GM13977 (cell line): ENCODE measurements around the gene THBS4.

Experiments used
- DNase-seq: peaks from one replicate; pipeline ENCODE4 v3.0.0; 2012; ENCODE audit warnings: low spot score
- in situ Hi-C: fragments of 300-500 bp; cut with MboI; formaldehyde crosslinking; loops from one replicate; pipeline ENCODE4 v1.12.0; 2022; ENCODE audit warnings: low sequenced_read_pairs, low pct_unique_long_range_greater_than_20kb, mixed read lengths, inconsistent platforms; ENCODE audit not compliant: unreplicated experiment
- TF ChIP-seq, protein P1 (sequence below): IDR thresholded peaks from 2 replicates; pipeline ENCODE4 v1.5.1; 2012; ENCODE audit warnings: mild to moderate bottlenecking, control low read depth; ENCODE audit not compliant: insufficient read depth; ENCODE audit errors: extremely low read depth, missing control alignments

The THBS4 gene

DNA sequence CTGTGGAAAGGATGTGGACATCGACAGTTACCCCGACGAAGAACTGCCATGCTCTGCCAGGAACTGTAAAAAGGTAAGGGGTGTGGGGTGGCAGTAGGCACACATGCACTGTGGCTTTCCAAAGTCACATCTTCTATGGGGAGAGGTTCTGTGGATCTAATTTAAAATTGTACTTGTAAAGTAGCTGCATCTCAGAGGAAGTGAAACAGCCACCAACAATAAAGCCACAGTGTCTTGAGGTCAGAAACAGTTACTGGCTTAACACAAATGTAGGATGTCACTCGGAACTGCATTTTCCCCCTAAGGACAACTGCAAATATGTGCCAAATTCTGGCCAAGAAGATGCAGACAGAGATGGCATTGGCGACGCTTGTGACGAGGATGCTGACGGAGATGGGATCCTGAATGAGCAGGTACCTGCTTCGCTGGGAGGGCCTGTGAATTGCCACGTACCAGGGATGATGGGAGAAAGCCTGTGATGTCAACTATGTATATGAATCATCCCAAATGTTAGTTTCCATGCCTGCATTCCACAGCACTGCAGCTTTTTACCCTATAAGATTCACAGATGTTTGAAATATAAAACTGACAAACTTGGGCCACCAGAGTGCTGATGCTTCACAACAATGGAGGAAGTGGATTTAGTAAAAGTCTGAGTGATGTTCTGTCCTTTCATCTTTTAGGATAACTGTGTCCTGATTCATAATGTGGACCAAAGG lies 35.3 kb downstream of the THBS4 start:
- in situ Hi-C loops = no loop called here
- DNase-seq = no peak
- TF ChIP-seq, protein P1, sequence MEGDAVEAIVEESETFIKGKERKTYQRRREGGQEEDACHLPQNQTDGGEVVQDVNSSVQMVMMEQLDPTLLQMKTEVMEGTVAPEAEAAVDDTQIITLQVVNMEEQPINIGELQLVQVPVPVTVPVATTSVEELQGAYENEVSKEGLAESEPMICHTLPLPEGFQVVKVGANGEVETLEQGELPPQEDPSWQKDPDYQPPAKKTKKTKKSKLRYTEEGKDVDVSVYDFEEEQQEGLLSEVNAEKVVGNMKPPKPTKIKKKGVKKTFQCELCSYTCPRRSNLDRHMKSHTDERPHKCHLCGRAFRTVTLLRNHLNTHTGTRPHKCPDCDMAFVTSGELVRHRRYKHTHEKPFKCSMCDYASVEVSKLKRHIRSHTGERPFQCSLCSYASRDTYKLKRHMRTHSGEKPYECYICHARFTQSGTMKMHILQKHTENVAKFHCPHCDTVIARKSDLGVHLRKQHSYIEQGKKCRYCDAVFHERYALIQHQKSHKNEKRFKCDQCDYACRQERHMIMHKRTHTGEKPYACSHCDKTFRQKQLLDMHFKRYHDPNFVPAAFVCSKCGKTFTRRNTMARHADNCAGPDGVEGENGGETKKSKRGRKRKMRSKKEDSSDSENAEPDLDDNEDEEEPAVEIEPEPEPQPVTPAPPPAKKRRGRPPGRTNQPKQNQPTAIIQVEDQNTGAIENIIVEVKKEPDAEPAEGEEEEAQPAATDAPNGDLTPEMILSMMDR = no peak

DNA sequence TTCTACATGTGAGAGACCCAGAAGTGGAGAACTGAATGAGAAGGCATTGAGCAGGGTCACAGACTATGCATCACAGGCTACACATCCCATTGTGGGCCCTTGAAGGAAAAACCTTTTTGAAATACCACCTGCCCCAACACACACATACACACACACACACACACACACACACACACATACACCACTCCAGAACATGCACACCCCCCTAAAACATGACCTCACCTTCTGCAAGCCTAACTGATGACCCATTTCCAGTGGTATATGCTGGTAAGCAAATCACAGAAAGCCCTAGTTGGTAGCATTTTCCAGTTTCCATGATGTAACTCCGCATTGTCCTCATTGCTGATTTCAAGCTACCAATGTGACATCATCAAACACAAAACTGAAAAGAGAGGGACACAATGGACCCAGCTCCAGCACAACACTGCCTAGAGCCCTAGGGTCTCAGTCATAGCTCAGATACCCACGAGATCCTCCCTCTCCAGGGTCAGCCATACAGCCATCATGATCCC lies 36.4 kb downstream of the THBS4 start:
- DNase-seq = no peak
- in situ Hi-C loops = no loop called here
- TF ChIP-seq, protein P1 = no peak

DNA sequence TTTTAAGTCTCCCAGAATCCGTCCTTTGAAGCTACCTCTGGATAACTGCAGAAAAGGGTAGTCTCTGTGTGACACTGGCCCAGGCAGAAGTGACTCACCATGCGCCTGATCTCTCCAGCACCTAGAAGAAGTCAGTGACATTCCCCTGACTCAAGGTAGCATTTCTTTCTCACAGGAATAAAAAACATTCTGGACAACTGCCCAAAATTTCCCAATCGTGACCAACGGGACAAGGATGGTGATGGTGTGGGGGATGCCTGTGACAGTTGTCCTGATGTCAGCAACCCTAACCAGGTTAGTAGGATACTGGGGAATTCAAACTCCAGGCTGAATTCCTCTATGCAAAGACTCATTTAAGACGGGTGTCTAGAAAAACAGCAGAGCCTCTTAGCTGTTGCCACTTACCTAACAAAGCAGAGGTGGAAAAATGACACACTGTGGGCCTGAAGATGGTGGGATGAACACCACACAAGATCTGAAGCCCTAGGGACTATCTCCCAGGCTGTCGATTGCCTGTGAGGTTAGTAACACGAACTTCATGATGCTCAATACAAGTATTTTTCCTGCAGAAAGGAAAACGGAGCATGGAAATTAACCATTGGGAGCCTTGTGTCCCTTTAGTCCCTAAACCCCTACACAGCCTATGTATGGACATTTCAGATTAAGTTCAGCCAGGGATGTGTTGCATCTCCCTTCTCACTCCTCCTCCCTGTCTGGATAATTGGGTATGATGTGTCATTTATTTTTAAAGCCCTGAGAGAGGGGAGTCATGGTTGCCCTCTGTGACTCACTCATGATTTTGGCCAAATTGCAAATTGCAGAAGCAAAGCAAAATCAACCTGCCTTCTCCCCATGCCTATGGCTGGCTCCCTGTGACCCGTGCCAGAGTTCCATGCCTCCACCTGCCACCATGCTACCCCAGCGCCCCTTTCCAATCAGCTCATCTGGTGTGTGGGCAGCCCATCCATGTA lies 37.2 kb downstream of the THBS4 start:
- TF ChIP-seq, protein P1 = no peak
- DNase-seq = no peak
- in situ Hi-C loops = no loop called here

DNA sequence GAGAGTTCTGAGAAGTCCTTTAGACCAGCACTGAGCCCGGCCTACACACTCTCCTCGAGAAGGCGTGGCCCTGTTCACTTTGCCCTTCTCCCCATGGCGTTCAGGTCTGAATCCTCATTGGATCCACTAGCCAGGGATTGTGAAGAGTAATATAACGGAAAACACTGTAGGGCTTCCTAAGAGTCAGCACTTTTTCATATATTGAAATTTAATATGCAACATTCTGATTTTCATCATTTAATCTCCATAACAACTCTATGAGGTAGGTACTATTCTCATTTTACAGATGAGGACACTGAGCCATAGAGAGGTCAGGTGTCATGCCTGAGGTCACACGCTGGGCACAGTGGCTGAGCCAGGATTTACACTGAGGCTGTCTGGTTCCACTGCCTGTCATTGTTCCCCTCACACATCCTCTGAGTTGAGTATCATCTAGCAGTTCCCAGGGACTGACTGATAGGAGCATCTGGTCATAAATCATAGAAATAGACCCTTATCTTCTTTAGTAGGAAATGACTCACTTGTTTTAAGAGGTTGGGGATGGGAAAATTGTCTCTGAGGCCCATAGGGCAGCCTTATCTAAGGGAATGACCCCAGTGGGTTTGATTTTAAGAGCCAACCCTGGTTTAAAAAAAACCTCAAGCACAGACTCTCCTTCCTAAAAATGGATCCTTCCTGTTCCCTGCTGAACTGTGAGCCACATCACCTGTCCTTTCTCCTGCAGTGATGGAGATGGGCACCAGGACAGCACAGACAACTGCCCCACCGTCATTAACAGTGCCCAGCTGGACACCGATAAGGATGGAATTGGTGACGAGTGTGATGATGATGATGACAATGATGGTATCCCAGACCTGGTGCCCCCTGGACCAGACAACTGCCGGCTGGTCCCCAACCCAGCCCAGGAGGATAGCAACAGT lies 41.2 kb downstream of the THBS4 start:
- DNase-seq = no peak
- TF ChIP-seq, protein P1 = no peak
- in situ Hi-C loops = loop anchor here (25.0 kb wide), 1 partner anchor 586 kb away; the partner anchor contains the start of genes DHFR and MSH3

DNA sequence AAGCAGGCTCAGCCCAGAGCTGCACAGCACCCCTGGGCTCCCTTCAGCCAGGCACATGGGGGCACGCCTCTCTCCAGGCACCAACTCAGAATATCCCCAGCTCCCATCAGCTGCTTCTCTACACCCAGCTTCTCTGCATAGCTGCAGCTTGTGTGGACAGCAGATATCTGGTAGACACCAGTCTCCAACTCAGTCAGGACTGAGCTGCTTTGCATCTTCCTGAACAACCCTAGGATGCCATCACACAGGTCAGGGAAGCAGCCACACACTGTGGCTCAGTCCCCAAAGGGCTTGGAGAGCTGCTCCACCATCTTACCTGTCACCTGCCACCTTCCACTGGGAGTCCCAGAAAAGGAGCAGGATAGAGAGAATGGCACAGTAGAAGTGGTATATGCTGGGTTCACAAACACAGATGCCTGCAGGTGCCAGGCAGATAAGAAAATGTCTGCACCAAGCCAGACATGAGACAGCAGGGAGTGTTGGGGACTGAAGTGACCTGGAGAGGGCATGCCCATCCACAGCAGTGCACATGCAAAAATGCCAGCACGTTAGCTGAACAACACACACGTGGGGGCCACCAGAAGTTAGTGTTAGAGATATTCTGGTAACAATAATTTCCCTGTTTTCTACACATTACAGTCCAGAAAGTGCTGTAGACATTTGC lies 42.0 kb downstream of the THBS4 start:
- no peak for DNase-seq
- in situ Hi-C loops = loop anchor here (25.0 kb wide), 1 partner anchor 585 kb away; the partner anchor contains the start of genes DHFR and MSH3
- TF ChIP-seq, protein P1 = no peak
